GM12801 (cell line): ENCODE data around the gene MAP1B.

ENCODE experiments used
- TF ChIP-seq, protein P1 (sequence below): IDR thresholded peaks from one replicate; pipeline ENCODE4 v1.5.1; 2011; ENCODE audit warnings: control low read depth; ENCODE audit not compliant: insufficient read length; ENCODE audit errors: extremely low read depth

MAP1B gene

DNA sequence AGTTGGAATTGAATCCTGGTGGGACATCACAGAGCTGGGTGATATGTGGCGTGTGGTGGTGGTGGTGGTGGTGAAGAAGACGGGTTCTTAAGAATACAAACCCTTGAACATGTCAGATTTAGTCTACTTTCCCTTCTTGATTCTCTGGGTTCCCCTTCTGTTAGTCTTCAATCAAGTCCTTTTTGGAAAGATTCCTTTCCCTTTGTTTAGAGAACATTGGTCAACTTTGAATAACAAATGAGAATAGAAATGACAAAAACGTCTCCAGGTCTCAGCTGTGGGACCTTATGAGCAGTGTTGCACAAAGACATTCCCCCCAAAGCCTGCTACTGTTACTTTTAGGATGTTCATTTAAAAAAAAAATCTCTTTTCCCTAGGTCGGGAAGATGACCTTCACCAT lies 46.3 kb downstream of the MAP1B start:
- TF ChIP-seq, protein P1, sequence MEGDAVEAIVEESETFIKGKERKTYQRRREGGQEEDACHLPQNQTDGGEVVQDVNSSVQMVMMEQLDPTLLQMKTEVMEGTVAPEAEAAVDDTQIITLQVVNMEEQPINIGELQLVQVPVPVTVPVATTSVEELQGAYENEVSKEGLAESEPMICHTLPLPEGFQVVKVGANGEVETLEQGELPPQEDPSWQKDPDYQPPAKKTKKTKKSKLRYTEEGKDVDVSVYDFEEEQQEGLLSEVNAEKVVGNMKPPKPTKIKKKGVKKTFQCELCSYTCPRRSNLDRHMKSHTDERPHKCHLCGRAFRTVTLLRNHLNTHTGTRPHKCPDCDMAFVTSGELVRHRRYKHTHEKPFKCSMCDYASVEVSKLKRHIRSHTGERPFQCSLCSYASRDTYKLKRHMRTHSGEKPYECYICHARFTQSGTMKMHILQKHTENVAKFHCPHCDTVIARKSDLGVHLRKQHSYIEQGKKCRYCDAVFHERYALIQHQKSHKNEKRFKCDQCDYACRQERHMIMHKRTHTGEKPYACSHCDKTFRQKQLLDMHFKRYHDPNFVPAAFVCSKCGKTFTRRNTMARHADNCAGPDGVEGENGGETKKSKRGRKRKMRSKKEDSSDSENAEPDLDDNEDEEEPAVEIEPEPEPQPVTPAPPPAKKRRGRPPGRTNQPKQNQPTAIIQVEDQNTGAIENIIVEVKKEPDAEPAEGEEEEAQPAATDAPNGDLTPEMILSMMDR: no peak

DNA sequence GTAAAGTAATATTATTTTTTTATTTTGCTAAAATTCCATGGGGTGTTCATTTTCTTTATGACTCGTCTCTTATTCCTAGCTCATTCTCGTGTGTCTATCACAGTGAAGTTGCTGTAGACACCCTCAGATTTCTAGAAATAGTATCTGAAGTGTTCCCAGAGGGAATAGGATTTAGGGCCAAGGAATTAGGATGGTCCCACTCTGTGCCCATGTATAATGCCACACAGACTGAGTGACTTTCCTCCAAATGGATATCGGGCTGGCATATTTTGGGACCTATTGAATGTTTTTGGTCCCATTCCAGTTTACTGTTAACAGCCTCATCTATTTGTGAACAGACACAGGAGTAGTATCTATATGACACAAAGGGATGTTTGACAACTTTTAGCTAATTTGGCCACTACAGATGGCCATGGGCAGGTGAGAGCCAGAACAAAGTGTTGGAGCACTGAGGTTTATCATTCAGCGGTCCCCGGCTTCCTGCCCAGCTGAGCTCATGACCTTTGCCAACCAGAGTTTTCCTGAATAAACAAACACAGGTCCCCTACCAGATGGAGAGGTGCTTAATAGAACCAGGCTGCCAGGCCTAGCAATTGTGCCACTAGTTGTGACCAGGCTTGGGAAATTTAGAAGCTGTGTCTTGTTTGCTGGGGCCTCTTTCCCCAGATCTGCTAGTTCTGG lies 46.9 kb downstream of the MAP1B start:
- TF ChIP-seq, protein P1: no peak

DNA sequence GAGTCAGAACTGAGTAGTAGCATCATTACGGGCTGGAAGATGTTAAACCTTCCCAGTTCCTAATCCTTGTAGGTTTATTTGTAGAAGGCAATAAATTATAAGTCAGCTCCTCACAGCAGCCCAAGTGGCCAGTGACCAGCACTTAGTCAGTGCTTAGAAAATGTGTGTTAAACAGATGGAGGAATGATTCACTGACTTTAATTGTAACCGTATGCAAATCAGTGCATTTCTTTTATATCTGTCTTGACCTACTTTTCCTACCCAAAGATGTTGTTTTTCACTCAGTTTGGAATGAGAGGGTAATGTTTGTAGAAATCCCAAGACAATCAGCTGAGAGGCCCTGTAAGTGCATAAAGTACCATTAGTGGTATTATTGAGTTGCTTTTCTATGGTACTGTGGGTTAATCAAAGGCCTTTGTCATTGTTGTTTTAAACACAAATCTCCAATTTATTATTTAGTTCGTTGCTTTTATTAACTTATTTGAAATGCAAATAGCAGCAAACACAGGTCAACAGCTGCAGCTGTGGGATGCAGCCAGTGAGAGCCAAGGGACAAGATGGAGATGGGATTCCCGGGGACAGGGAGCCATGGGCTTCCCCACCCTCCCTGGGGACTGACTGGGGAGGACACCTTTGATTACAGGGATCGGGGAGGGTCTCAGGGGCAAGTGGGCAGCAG lies 49.8 kb downstream of the MAP1B start:
- TF ChIP-seq, protein P1: no peak

DNA sequence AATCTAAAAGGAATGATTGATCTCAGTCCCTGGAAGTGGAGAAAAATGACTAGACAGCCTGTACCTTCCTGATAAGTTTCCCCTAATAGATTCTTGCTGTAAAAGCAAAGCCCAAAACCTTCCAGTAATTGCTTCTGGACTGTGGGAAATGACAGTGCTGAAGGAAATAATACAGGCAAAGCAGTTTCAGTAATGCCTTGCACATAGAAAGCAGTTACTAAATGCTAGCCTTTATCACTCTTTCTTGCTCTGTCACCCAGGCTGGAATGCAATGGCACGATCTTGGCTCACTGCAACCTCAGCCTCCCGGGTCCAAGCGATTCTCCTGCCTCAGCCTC lies 50.3 kb downstream of the MAP1B start:
- TF ChIP-seq, protein P1: no peak

DNA sequence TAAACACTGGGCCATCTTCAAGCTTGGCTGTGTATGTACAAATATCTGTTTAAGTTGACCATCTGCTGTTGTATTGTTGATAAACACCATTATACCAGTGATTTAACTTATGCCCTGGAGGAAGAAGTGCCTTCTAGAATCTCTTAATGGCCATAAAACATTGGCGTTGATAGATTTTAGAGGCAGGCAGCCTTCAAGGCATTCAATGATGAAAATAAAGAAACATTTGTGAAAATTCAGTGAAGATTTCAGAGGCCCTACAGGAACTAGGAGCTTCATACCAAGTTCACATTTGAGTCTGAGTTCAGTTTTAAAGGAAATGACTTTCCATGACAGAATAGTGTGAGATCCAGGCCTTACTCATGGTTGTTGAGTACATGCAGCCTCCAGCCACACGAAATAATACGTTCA lies 52.2 kb downstream of the MAP1B start:
- TF ChIP-seq, protein P1: no peak

DNA sequence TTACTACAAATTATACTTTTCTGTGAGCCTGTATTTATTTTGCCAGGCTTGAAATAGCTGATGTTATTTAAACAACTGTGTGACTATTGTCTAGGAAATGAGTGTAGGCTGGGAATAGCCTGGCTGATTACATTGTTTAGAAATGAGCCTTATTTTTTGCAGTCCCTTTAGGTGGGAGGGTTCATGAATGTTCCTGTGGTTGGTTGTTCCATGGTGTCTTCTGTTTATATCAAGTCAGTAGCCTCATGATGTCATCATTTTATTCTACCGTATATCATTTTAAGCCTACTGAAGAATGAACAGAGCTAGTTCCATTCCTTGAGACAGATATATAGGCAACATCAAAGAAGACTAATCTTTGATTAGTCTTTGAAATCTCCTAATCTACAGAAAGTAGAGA lies 53.1 kb downstream of the MAP1B start:
- TF ChIP-seq, protein P1: no peak

DNA sequence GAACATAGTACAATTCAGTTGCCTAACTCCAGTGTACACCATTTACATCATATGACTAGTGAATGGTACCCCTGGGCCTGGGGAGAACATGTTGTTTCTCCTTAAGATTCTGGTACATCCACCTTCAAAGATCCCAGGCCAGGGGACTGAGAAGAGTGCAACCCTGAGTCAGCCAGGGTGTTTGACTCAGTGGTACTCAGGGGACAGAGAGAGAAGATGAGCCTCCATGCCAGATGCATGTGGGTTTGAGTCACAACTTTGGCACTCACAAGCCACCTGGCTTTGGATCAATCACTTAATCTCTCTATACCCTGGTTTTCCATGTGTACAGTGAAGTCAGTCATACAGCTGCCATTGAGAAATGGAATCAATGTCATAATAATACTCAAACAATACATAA lies 53.7 kb downstream of the MAP1B start:
- TF ChIP-seq, protein P1: no peak
